NCI-H2081 treated with DMSO at 0.1 percent for 48 hours (cell line): ENCODE measurements around the gene DSCAML1.

Source experiments
- DNase-seq: peaks from one replicate; lab custom pipeline; 2025; lab: John Stamatoyannopoulos, UW

The DSCAML1 gene

GRCh38 chr11:117633976-117634755 lies 162.8 kb downstream of the DSCAML1 start:
- no peak for DNase-seq

GRCh38 chr11:117633186-117633754 lies 163.7 kb downstream of the DSCAML1 start:
- no peak for DNase-seq

- no peak for DNase-seq
Observed at GRCh38 chr11:117632306-117632705, 164.7 kb downstream of the DSCAML1 start.

GRCh38 chr11:117631336-117632140 lies 165.5 kb downstream of the DSCAML1 start:
- no peak for DNase-seq

- no peak for DNase-seq
Observed at GRCh38 chr11:117629891-117630538, 167.0 kb downstream of the DSCAML1 start.

- DNase-seq, result no peak
Observed at GRCh38 chr11:117629146-117629545, 167.9 kb downstream of the DSCAML1 start.

GRCh38 chr11:117627259-117627658 lies 169.8 kb downstream of the DSCAML1 start:
- no peak for DNase-seq

GRCh38 chr11:117626576-117626975 lies 170.4 kb downstream of the DSCAML1 start:
- DNase-seq, result no peak

GRCh38 chr11:117625237-117625636 lies 171.8 kb downstream of the DSCAML1 start:
- no peak for DNase-seq

GRCh38 chr11:117623831-117624271 lies 173.2 kb downstream of the DSCAML1 start:
- no peak for DNase-seq

- no peak for DNase-seq
Observed at GRCh38 chr11:117621226-117621625, 175.8 kb downstream of the DSCAML1 start.

- no peak for DNase-seq
Observed at GRCh38 chr11:117620659-117621058, 176.4 kb downstream of the DSCAML1 start.

GRCh38 chr11:117620086-117620485 lies 176.9 kb downstream of the DSCAML1 start:
- no peak for DNase-seq

GRCh38 chr11:117619661-117620060 lies 177.4 kb downstream of the DSCAML1 start:
- DNase-seq, result no peak

GRCh38 chr11:117618982-117619355 lies 178.0 kb downstream of the DSCAML1 start:
- no peak for DNase-seq

- DNase-seq, result no peak
Observed at GRCh38 chr11:117618302-117618981, 178.6 kb downstream of the DSCAML1 start.

- no peak for DNase-seq
Observed at GRCh38 chr11:117616979-117617378, 180.0 kb downstream of the DSCAML1 start.

- DNase-seq, result no peak
Observed at GRCh38 chr11:117614728-117615127, 182.3 kb downstream of the DSCAML1 start.

GRCh38 chr11:117613521-117613920 lies 183.5 kb downstream of the DSCAML1 start:
- DNase-seq, result no peak

- no peak for DNase-seq
Observed at GRCh38 chr11:117612177-117612576, 184.8 kb downstream of the DSCAML1 start.

GRCh38 chr11:117610901-117611300 lies 186.1 kb downstream of the DSCAML1 start:
- peak; percentile 41 for DNase-seq

GRCh38 chr11:117610045-117610444 lies 187.0 kb downstream of the DSCAML1 start:
- DNase-seq, result no peak
